ENCODE measurements around the gene NELL1.
"Not testable (repeated sequence)": the region's sequence is repeated elsewhere in the genome, so short reads cannot be mapped to it uniquely, and the experiment has no call there.

NELL1 gene

DNA sequence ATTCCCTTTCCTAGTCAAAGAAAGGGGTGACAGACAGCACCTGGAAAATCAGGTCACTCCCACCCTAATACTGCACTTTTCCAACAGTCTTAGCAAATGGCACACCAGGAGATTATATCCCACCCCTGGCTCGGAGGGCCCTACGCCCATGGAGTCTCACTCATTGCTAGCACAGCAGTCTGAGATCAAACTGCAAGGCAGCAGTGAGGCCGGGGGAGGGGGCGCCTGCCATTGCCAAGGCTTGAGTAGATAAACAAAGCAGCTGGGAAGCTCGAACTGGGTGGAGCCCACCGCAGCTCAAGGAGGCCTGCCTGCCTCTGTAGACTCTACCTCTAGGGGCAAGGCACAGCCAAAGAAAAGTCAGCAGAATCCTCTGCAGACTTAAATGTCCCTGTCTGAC lies 602.8 kb downstream of the NELL1 start:
- WGBS (ENCODE audit: insufficient coverage, insufficient read length), result no CpG with 5 or more reads among the region's 6 CpGs
- H3K9me3 ChIP-seq (ENCODE audit: control insufficient read depth, insufficient read depth, low read length); H3K4me1 ChIP-seq (ENCODE audit: control insufficient read depth, insufficient read depth, low read length); DNase-seq (ENCODE audit: low read depth, low spot score); H3K4me3 ChIP-seq (ENCODE audit: low read length); H3K27me3 ChIP-seq (ENCODE audit: control insufficient read depth, insufficient read depth, low read length); H3K36me3 ChIP-seq (ENCODE audit: control insufficient read depth, insufficient read depth, low read length); H3K27ac ChIP-seq (ENCODE audit: low read length): not testable (repeated sequence)

- no CpG with 5 or more reads among the region's 1 CpG for WGBS (ENCODE audit: insufficient coverage, insufficient read length)
These were observed 609.5 kb downstream of the NELL1 start for GRCh38 chr11:21278840-21279239.

DNA sequence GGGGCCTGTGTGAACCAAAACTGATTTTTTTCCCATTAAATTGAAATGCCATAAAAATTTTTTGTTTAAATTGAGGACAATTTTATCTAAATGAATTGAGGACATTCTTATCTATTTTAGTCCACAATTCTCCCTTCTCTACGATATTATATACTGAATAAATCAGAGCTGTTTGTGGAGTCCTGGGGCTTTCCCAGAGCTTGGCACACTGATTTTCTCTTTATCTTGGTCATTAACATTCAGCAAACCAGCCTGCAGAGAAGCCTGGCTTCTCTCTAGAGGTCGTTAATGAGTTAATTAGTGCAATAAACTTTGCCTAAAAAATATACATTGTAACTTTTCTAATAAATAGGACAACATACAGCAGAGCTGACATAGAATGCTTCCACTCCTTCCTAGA lies 615.7 kb downstream of the NELL1 start:
- H3K36me3 ChIP-seq (ENCODE audit: control insufficient read depth, insufficient read depth, low read length), result no peaks in the 10 kb centered on the region
- no peaks in the 10 kb centered on the region for H3K4me1 ChIP-seq (ENCODE audit: control insufficient read depth, insufficient read depth, low read length)
- no peak for DNase-seq (ENCODE audit: low read depth, low spot score)
- no peaks in the 10 kb centered on the region for H3K9me3 ChIP-seq (ENCODE audit: control insufficient read depth, insufficient read depth, low read length)
- no CpG with 5 or more reads among the region's 2 CpGs for WGBS (ENCODE audit: insufficient coverage, insufficient read length)
- no peaks in the 10 kb centered on the region for H3K27me3 ChIP-seq (ENCODE audit: control insufficient read depth, insufficient read depth, low read length)
- no peak overlapping the region for H3K4me3 ChIP-seq (ENCODE audit: low read length)
- no peak overlapping the region for H3K27ac ChIP-seq (ENCODE audit: low read length)

More at GRCh38 chr11:21278840-21279239, 609.5 kb downstream of the NELL1 start:
- Histone ChIP-seq H3K27me3 (ENCODE audit: control insufficient read depth, insufficient read depth, low read length) (no peaks in the 10 kb centered on the region), H3K36me3 (ENCODE audit: control insufficient read depth, insufficient read depth, low read length) (no peaks in the 10 kb centered on the region), H3K27ac (ENCODE audit: low read length) (no peak overlapping the region), H3K9me3 (ENCODE audit: control insufficient read depth, insufficient read depth, low read length) (no peaks in the 10 kb centered on the region), H3K4me3 (ENCODE audit: low read length) (no peak overlapping the region), H3K4me1 (ENCODE audit: control insufficient read depth, insufficient read depth, low read length) (no peaks in the 10 kb centered on the region)
- no peak for DNase-seq (ENCODE audit: low read depth, low spot score)

- Histone ChIP-seq H3K36me3 (ENCODE audit: control insufficient read depth, insufficient read depth, low read length) (no peaks in the 10 kb centered on the region), H3K4me3 (ENCODE audit: low read length) (no peak overlapping the region), H3K27ac (ENCODE audit: low read length) (no peak overlapping the region), H3K4me1 (ENCODE audit: control insufficient read depth, insufficient read depth, low read length) (no peaks in the 10 kb centered on the region), H3K27me3 (ENCODE audit: control insufficient read depth, insufficient read depth, low read length) (no peaks in the 10 kb centered on the region), H3K9me3 (ENCODE audit: control insufficient read depth, insufficient read depth, low read length) (no peaks in the 10 kb centered on the region)
- no peak for DNase-seq (ENCODE audit: low read depth, low spot score)
- WGBS (ENCODE audit: insufficient coverage, insufficient read length), result no CpG with 5 or more reads among the region's 4 CpGs
These were observed 620.3 kb downstream of the NELL1 start for GRCh38 chr11:21289686-21290085.

DNA sequence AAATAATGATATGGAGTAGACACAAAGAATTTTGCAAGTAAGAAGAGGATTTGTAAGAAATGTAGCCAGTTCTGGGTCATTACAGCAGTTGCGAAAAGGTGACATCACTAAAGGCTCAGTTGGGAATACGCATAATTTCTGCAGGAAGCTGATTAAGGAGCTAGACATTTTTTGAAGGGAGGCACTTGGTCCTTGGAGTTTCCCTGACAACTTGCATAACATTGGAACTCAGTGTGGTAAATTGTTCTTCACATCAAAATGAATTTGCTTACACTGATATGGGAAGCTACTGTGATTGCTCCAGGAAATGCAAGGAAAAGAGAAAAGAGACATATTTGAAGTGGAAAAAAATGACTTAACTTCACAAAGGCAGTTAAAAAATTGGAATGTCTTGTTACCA lies 626.1 kb downstream of the NELL1 start:
- Histone ChIP-seq H3K4me1 (ENCODE audit: control insufficient read depth, insufficient read depth, low read length) (no peaks in the 10 kb centered on the region), H3K27ac (ENCODE audit: low read length) (no peak overlapping the region), H3K4me3 (ENCODE audit: low read length) (no peak overlapping the region), H3K36me3 (ENCODE audit: control insufficient read depth, insufficient read depth, low read length) (no peaks in the 10 kb centered on the region), H3K27me3 (ENCODE audit: control insufficient read depth, insufficient read depth, low read length) (no peaks in the 10 kb centered on the region), H3K9me3 (ENCODE audit: control insufficient read depth, insufficient read depth, low read length) (no peaks in the 10 kb centered on the region)
- DNase-seq (ENCODE audit: low read depth, low spot score), result no peak
- WGBS (ENCODE audit: insufficient coverage, insufficient read length), result no CpG with 5 or more reads among the region's 2 CpGs

- H3K27me3 ChIP-seq (ENCODE audit: control insufficient read depth, insufficient read depth, low read length), result no peaks in the 10 kb centered on the region
- no peaks in the 10 kb centered on the region for H3K4me1 ChIP-seq (ENCODE audit: control insufficient read depth, insufficient read depth, low read length)
- DNase-seq (ENCODE audit: low read depth, low spot score), result no peak
- H3K9me3 ChIP-seq (ENCODE audit: control insufficient read depth, insufficient read depth, low read length), result no peaks in the 10 kb centered on the region
- no peaks in the 10 kb centered on the region for H3K36me3 ChIP-seq (ENCODE audit: control insufficient read depth, insufficient read depth, low read length)
- no CpG with 5 or more reads among the region's 1 CpG for whole genome bisulfite sequencing (ENCODE audit: insufficient coverage, insufficient read length)
- H3K27ac ChIP-seq (ENCODE audit: low read length), result no peak overlapping the region
- no peak overlapping the region for H3K4me3 ChIP-seq (ENCODE audit: low read length)
These were observed 632.6 kb downstream of the NELL1 start for GRCh38 chr11:21301981-21302380.

GRCh38 chr11:21306739-21307358 lies 637.5 kb downstream of the NELL1 start:
- H3K36me3 ChIP-seq (ENCODE audit: control insufficient read depth, insufficient read depth, low read length), result no peaks in the 10 kb centered on the region
- no peak for DNase-seq (ENCODE audit: low read depth, low spot score)
- H3K27ac ChIP-seq (ENCODE audit: low read length), result no peak overlapping the region
- no peaks in the 10 kb centered on the region for H3K9me3 ChIP-seq (ENCODE audit: control insufficient read depth, insufficient read depth, low read length)
- H3K4me3 ChIP-seq (ENCODE audit: low read length), result no peak overlapping the region
- WGBS (ENCODE audit: insufficient coverage, insufficient read length), result no CpG with 5 or more reads among the region's 4 CpGs
- H3K4me1 ChIP-seq (ENCODE audit: control insufficient read depth, insufficient read depth, low read length), result no peaks in the 10 kb centered on the region
- H3K27me3 ChIP-seq (ENCODE audit: control insufficient read depth, insufficient read depth, low read length), result no peaks in the 10 kb centered on the region

- no peak overlapping the region for H3K4me3 ChIP-seq (ENCODE audit: low read length)
- WGBS (ENCODE audit: insufficient coverage, insufficient read length), result no CpG with 5 or more reads among the region's 4 CpGs
- no peak overlapping the region for H3K27ac ChIP-seq (ENCODE audit: low read length)
- no peaks in the 10 kb centered on the region for H3K4me1 ChIP-seq (ENCODE audit: control insufficient read depth, insufficient read depth, low read length)
- no peaks in the 10 kb centered on the region for H3K9me3 ChIP-seq (ENCODE audit: control insufficient read depth, insufficient read depth, low read length)
- no peaks in the 10 kb centered on the region for H3K36me3 ChIP-seq (ENCODE audit: control insufficient read depth, insufficient read depth, low read length)
- DNase-seq (ENCODE audit: low read depth, low spot score), result no peak
- H3K27me3 ChIP-seq (ENCODE audit: control insufficient read depth, insufficient read depth, low read length), result no peaks in the 10 kb centered on the region
These were observed 638.5 kb downstream of the NELL1 start for GRCh38 chr11:21307874-21308273.

- DNase-seq (ENCODE audit: low read depth, low spot score), result no peak
- Histone ChIP-seq H3K36me3 (ENCODE audit: control insufficient read depth, insufficient read depth, low read length) (no peaks in the 10 kb centered on the region), H3K27me3 (ENCODE audit: control insufficient read depth, insufficient read depth, low read length) (no peaks in the 10 kb centered on the region), H3K4me3 (ENCODE audit: low read length) (no peak overlapping the region), H3K9me3 (ENCODE audit: control insufficient read depth, insufficient read depth, low read length) (no peaks in the 10 kb centered on the region), H3K4me1 (ENCODE audit: control insufficient read depth, insufficient read depth, low read length) (no peaks in the 10 kb centered on the region), H3K27ac (ENCODE audit: low read length) (no peak overlapping the region)
- WGBS (ENCODE audit: insufficient coverage, insufficient read length), result no CpG with 5 or more reads among the region's 1 CpG
These were observed 647.2 kb downstream of the NELL1 start for GRCh38 chr11:21316591-21316990.

DNA sequence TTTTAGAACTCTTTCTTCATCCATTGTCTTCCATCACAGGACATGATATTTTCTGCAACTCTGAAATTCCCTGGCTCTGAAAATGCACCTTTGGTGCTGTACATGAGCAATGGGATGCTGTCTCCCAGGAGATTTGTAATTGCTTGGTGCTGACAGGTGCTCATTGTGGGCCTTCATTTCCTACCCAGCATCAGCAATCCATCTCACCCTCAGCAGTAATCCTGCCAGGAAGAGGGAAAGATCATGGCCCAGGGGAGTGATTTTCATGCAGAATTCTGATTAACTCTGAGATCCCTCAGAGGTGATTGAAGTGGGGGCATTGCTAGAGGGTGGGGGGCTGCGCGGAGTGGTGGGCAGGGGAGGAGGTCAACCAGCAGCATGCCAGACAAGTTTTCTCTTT lies 651.7 kb downstream of the NELL1 start:
- H3K36me3 ChIP-seq (ENCODE audit: control insufficient read depth, insufficient read depth, low read length), result no peaks in the 10 kb centered on the region
- H3K27me3 ChIP-seq (ENCODE audit: control insufficient read depth, insufficient read depth, low read length), result no peaks in the 10 kb centered on the region
- no peak overlapping the region for H3K4me3 ChIP-seq (ENCODE audit: low read length)
- H3K9me3 ChIP-seq (ENCODE audit: control insufficient read depth, insufficient read depth, low read length), result no peaks in the 10 kb centered on the region
- no CpG with 5 or more reads among the region's 2 CpGs for WGBS (ENCODE audit: insufficient coverage, insufficient read length)
- DNase-seq (ENCODE audit: low read depth, low spot score), result no peak
- no peaks in the 10 kb centered on the region; the same call in 1 of the 2 replicates for H3K4me1 ChIP-seq (ENCODE audit: control insufficient read depth, insufficient read depth, low read length)
- H3K27ac ChIP-seq (ENCODE audit: low read length), result no peak overlapping the region

GRCh38 chr11:21321530-21321929 lies 652.1 kb downstream of the NELL1 start:
- WGBS (ENCODE audit: insufficient coverage, insufficient read length), result no CpG with 5 or more reads among the region's 1 CpG
- H3K36me3 ChIP-seq (ENCODE audit: control insufficient read depth, insufficient read depth, low read length), result no peaks in the 10 kb centered on the region

More at GRCh38 chr11:21321530-21321929, 652.1 kb downstream of the NELL1 start:
- Histone ChIP-seq H3K9me3 (ENCODE audit: control insufficient read depth, insufficient read depth, low read length) (no peaks in the 10 kb centered on the region), H3K27me3 (ENCODE audit: control insufficient read depth, insufficient read depth, low read length) (no peaks in the 10 kb centered on the region), H3K4me3 (ENCODE audit: low read length) (no peak overlapping the region), H3K4me1 (ENCODE audit: control insufficient read depth, insufficient read depth, low read length) (no peaks in the 10 kb centered on the region; the same call in 1 of the 2 replicates), H3K27ac (ENCODE audit: low read length) (no peak overlapping the region)
- no peak for DNase-seq (ENCODE audit: low read depth, low spot score)
